ENCODE measurements around the gene ZNF526.

Gene ZNF526

DNA sequence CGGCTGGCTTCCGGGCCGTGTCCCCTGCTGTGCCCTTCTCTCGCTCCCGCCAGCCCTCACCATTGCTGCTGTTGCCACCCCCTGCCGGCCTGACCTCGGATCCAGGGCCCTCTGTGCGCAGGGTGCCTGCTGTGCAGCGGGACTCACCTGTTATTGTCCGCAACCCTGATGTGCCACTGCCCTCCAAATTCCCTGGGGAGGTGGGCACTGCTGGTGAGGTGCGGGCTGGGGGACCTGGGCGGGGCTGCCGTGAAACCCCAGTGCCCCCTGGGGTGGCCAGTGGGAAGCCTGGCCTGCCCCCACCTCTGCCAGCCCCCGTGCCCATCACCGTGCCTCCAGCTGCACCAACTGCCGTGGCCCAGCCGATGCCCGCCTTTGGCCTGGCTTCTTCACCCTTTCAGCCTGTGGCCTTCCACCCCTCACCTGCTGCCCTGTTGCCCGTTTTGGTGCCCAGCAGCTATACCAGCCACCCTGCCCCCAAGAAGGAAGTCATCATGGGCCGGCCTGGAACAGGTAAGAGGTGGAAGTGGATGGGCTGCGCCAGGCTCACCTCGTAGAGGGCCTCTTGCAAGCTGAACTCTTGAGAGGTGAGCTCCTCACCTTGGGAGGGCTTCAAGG, 54.1 kb downstream of the ZNF526 start:
- Histone ChIP-seq H3K4me3 (ENCODE audit: low read depth, low read length) (no peak overlapping the region), H2AFZ (ENCODE audit: low read length, unreplicated experiment) (no peak overlapping the region), H3K27ac (ENCODE audit: low read depth, low read length) (no peak overlapping the region), H3K36me3 (ENCODE audit: insufficient read depth, low read length) (no peaks in the 10 kb centered on the region), H3K27me3 (ENCODE audit: insufficient read depth, low read length) (no peaks in the 10 kb centered on the region), H3K79me2 (ENCODE audit: control insufficient read depth, insufficient read depth, low read length, unreplicated experiment) (peaks cover 40% of the 10 kb centered on the region), H3K4me1 (ENCODE audit: control insufficient read depth, insufficient read depth, low read length, unreplicated experiment) (peaks cover 9% of the 10 kb centered on the region)

DNA sequence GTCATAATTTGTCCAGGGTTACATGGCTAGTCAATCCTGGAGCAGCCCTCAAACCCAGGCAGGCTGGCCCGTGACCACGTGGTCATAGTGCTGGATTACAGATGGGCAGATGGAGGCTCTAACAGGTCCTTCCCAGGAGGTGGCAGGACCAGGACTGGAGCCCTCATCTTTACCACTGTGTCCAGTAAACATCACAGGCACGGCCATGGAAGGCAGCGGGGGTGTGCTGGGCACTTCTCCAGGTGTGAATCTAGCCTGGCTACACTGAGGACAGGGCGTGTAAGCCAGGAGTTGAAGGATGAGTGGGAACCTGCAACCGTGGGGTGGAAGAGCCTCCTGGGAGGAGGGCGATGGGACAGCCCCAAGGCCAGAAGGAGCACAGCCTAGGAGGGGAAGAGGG, 55.0 kb downstream of the ZNF526 start:
- H3K4me3 ChIP-seq (ENCODE audit: low read depth, low read length), result no peak overlapping the region
- no peaks in the 10 kb centered on the region for H3K27me3 ChIP-seq (ENCODE audit: insufficient read depth, low read length)
- H3K4me1 ChIP-seq (ENCODE audit: control insufficient read depth, insufficient read depth, low read length, unreplicated experiment), result peaks cover 11% of the 10 kb centered on the region
- H3K27ac ChIP-seq (ENCODE audit: low read depth, low read length), result no peak overlapping the region
- H3K79me2 ChIP-seq (ENCODE audit: control insufficient read depth, insufficient read depth, low read length, unreplicated experiment), result peaks cover 33% of the 10 kb centered on the region
- no peak overlapping the region for H2AFZ ChIP-seq (ENCODE audit: low read length, unreplicated experiment)
- H3K36me3 ChIP-seq (ENCODE audit: insufficient read depth, low read length), result no peaks in the 10 kb centered on the region

DNA sequence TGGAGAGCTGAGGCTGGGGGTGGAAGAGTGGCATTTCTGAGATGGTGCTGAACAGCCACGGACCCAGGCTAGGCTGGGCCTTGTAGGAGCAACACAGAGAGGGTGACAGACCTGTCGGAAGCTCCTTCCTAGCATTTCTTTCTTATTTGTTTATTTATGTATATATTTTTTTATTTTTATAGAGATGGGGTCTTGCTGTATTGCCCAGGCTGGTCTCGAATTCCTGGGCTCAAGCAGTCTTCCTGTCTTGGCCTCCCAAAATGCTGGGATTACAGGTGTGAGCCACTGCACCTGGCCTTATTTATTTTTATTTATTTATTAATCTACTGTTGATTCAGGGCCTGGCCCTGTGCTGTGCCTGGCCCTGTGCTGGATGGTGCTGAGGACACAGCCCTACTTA, 55.4 kb downstream of the ZNF526 start:
- H3K27ac ChIP-seq (ENCODE audit: low read depth, low read length), result no peak overlapping the region
- H3K36me3 ChIP-seq (ENCODE audit: insufficient read depth, low read length), result no peaks in the 10 kb centered on the region
- H3K27me3 ChIP-seq (ENCODE audit: insufficient read depth, low read length), result no peaks in the 10 kb centered on the region
- H3K79me2 ChIP-seq (ENCODE audit: control insufficient read depth, insufficient read depth, low read length, unreplicated experiment), result peaks cover 30% of the 10 kb centered on the region
- peaks cover 9% of the 10 kb centered on the region for H3K4me1 ChIP-seq (ENCODE audit: control insufficient read depth, insufficient read depth, low read length, unreplicated experiment)
- H3K4me3 ChIP-seq (ENCODE audit: low read depth, low read length), result no peak overlapping the region
- H2AFZ ChIP-seq (ENCODE audit: low read length, unreplicated experiment), result no peak overlapping the region

DNA sequence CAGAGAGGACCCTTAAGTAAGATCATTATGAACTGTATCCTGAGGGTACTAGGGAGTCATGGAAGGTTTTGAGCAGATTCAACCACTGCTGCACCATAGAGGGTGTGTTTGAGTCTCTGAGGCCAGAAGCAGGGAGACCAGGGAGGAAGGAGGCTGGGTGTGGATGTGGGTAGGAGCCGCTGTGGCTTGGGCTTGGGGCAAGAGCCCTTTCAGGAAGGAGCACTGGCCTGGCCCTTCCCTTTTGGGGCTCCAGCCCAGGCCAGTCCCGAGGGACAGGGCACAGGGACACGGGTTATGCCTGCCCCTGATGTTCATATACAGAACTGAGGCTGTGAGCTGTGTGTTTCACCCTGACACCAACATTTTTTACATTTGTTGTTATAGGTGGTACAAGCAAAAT, 56.2 kb downstream of the ZNF526 start:
- H3K27me3 ChIP-seq (ENCODE audit: insufficient read depth, low read length), result no peaks in the 10 kb centered on the region
- H3K36me3 ChIP-seq (ENCODE audit: insufficient read depth, low read length), result no peaks in the 10 kb centered on the region
- H3K4me3 ChIP-seq (ENCODE audit: low read depth, low read length), result no peak overlapping the region
- H3K79me2 ChIP-seq (ENCODE audit: control insufficient read depth, insufficient read depth, low read length, unreplicated experiment), result peaks cover 24% of the 10 kb centered on the region
- H2AFZ ChIP-seq (ENCODE audit: low read length, unreplicated experiment), result no peak overlapping the region
- no peak overlapping the region for H3K27ac ChIP-seq (ENCODE audit: low read depth, low read length)
- H3K4me1 ChIP-seq (ENCODE audit: control insufficient read depth, insufficient read depth, low read length, unreplicated experiment), result peaks cover 8% of the 10 kb centered on the region

DNA sequence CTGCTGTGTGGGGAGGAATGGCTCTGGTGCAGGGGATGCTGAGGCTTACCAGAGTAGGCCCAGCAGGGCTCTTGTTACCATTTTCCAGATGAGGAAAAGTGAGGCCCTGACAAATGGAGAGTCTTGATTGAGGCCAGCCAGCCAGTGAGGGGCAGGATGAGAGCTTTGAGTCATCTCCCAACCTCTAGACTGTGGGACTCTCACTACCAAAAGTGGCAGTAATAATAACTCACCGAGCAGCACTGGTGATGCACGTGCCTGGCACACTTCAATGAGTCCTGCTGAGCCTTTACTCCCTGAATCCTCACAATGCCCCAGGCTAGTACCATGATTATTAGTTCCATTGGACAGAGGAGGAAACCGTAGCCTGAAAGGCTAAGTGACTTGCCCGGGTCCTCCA, 56.7 kb downstream of the ZNF526 start:
- Histone ChIP-seq H3K4me1 (ENCODE audit: control insufficient read depth, insufficient read depth, low read length, unreplicated experiment) (peaks cover 13% of the 10 kb centered on the region), H3K36me3 (ENCODE audit: insufficient read depth, low read length) (no peaks in the 10 kb centered on the region), H3K4me3 (ENCODE audit: low read depth, low read length) (no peak overlapping the region), H3K79me2 (ENCODE audit: control insufficient read depth, insufficient read depth, low read length, unreplicated experiment) (peaks cover 21% of the 10 kb centered on the region), H3K27me3 (ENCODE audit: insufficient read depth, low read length) (no peaks in the 10 kb centered on the region), H2AFZ (ENCODE audit: low read length, unreplicated experiment) (no peak overlapping the region), H3K27ac (ENCODE audit: low read depth, low read length) (no peak overlapping the region)

Data from ACC112 (cell line).